Endothelial cell of umbilical vein (primary cell): ENCODE measurements around the gene TBCD. TPM values are rescaled to one million over a fixed set of nuclear protein-coding genes. Genes with fewer than 3 reads are reported as not detected.

Experiments
- BruUV-seq: library from RNA; stranded (reverse); fragments of 400-500 nt; replicated peaks from 2 replicates; lab custom pipeline; 2021; lab: Mats Ljungman, UMichigan
- CTCF ChIA-PET: fragments of 300-600, 350-600 bp; sonication (Branson Sonifier 250); formaldehyde crosslinking; loops from one replicate; lab custom pipeline; 2021; ENCODE audit warnings: antibody characterized with exemption, inconsistent platforms; lab: Charles Lee
- POLR2A ChIA-PET: fragments of 300-600, 350-600 bp; sonication (Branson Sonifier 250); formaldehyde crosslinking; loops from one replicate; lab custom pipeline; 2021; ENCODE audit warnings: antibody characterized with exemption, inconsistent platforms; lab: Charles Lee
- DNase-seq: peaks from one replicate; pipeline ENCODE4 v3.0.0-alpha.2; 2011; ENCODE audit warnings: low read depth, low spot score
- FAIRE-seq: peaks from 2 replicates; lab custom pipeline; 2011; peaks lifted over from hg19 to GRCh38; lab: Jason Lieb, UNC
- H2AFZ ChIP-seq: 2 replicates; pipeline ENCODE4 v1.6.0; 2012; ENCODE audit warnings: low read depth, low read length, control low read depth, inconsistent platforms
- H3K27ac ChIP-seq: 2 replicates; pipeline ENCODE4 v1.5.1; 2011; ENCODE audit warnings: low read depth, mild to moderate bottlenecking, control low read depth, low read length, moderate library complexity; ENCODE audit not compliant: insufficient read depth
- H3K27me3 ChIP-seq, 2 experiments: 2 replicates each; pipeline versions ENCODE4 v1.6.0 to v1.6.1; 2011; ENCODE audit warnings: low read length in 2 of 2, mixed read lengths in 1 of 2; ENCODE audit not compliant: control insufficient read depth in 2 of 2, insufficient read depth in 2 of 2
- H3K36me3 ChIP-seq, 2 experiments: 2 replicates in 1 of 2; 3 replicates in 1 of 2; pipeline ENCODE4 v1.5.1; 2011; ENCODE audit warnings: low read length in 2 of 2, mild to moderate bottlenecking in 1 of 2, moderate library complexity in 1 of 2; ENCODE audit not compliant: control insufficient read depth in 2 of 2, insufficient read depth in 2 of 2; ENCODE audit errors: extremely low read depth in 1 of 2
- H3K4me1 ChIP-seq: 3 replicates; pipeline ENCODE4 v1.5.1; 2011; ENCODE audit warnings: mild to moderate bottlenecking, low read length; ENCODE audit not compliant: control insufficient read depth, insufficient read depth; ENCODE audit errors: extremely low read depth
- H3K4me2 ChIP-seq: 2 replicates; pipeline ENCODE4 v1.6.1; 2011; ENCODE audit warnings: low read length, control low read depth, mixed read lengths; ENCODE audit not compliant: insufficient read depth
- H3K4me3 ChIP-seq, 3 experiments: fragments of 200-600 bp in 1 of 3; sonication (generic), shearing (Covaris generic) in 1 of 3; replicated peaks in 1 of 3; 2 replicates each; pipeline ENCODE4 v1.5.1; 2011 to 2016; ENCODE audit warnings: control low read depth in 3 of 3, low read length in 3 of 3, mild to moderate bottlenecking in 2 of 3, inconsistent platforms in 1 of 3, low read depth in 1 of 3, moderate library complexity in 1 of 3; ENCODE audit not compliant: insufficient read depth in 1 of 3
- H3K79me2 ChIP-seq: 2 replicates; pipeline ENCODE4 v1.6.0; 2012; ENCODE audit warnings: low read length, inconsistent platforms; ENCODE audit not compliant: control insufficient read depth, insufficient read depth
- H3K9ac ChIP-seq: replicated peaks from 2 replicates; pipeline ENCODE3; 2011; ENCODE audit warnings: low read length, control low read depth; ENCODE audit not compliant: insufficient read depth; ENCODE audit errors: extremely low read depth
- H3K9me1 ChIP-seq: replicated peaks from 3 replicates; pipeline ENCODE4 v1.6.0; 2011; ENCODE audit warnings: mild to moderate bottlenecking, low read length; ENCODE audit not compliant: control insufficient read depth, insufficient read depth; ENCODE audit errors: extremely low read depth
- H3K9me3 ChIP-seq: replicated peaks from 2 replicates; pipeline ENCODE4 v1.5.1; 2012; ENCODE audit warnings: low read length, inconsistent platforms; ENCODE audit not compliant: control insufficient read depth, insufficient read depth
- H4K20me1 ChIP-seq: replicated peaks from 2 replicates; pipeline ENCODE3; 2011; ENCODE audit warnings: mild to moderate bottlenecking, low read length; ENCODE audit not compliant: control insufficient read depth, insufficient read depth; ENCODE audit errors: extremely low read depth
- CTCF ChIP-seq, 2 donors: IDR thresholded peaks; 1 replicate in 1 of 2; 2 replicates in 1 of 2; pipeline ENCODE4 v1.5.1; 2011; ENCODE audit warnings: low read length in 2 of 2, mild to moderate bottlenecking in 2 of 2, moderate library complexity in 2 of 2, control low read depth in 1 of 2, inconsistent platforms in 1 of 2, low read depth in 1 of 2; ENCODE audit not compliant: insufficient read depth in 1 of 2; ENCODE audit errors: extremely low read depth in 1 of 2
- EZH2 ChIP-seq: IDR thresholded peaks from 2 replicates; pipeline ENCODE4 v1.6.1; 2012; ENCODE audit warnings: borderline replicate concordance, low read depth, mild to moderate bottlenecking, moderate library complexity, low read length, inconsistent platforms; ENCODE audit not compliant: severe bottlenecking
- FOS ChIP-seq: IDR thresholded peaks from 2 replicates; pipeline ENCODE4 v1.6.1; 2011; ENCODE audit warnings: mild to moderate bottlenecking, low read length, moderate library complexity, borderline replicate concordance; ENCODE audit not compliant: insufficient read depth
- GATA2 ChIP-seq: IDR thresholded peaks from 2 replicates; pipeline ENCODE4 v1.7.0; 2011; ENCODE audit warnings: low read depth, mild to moderate bottlenecking, moderate library complexity, mixed read lengths, low read length; ENCODE audit not compliant: insufficient read length, insufficient read depth
- JUN ChIP-seq: IDR thresholded peaks from 2 replicates; pipeline ENCODE4 v1.6.1; 2011; ENCODE audit warnings: borderline replicate concordance, low read depth; ENCODE audit not compliant: insufficient read length, insufficient read depth
- MAX ChIP-seq: IDR thresholded peaks from 2 replicates; pipeline ENCODE4 v1.6.1; 2011; ENCODE audit not compliant: insufficient read depth, insufficient read length
- MYC ChIP-seq: IDR thresholded peaks from one replicate; pipeline ENCODE4 v1.6.1; 2011; ENCODE audit warnings: mild to moderate bottlenecking, low read depth, low read length
- POLR2A ChIP-seq: IDR thresholded peaks from 2 replicates; pipeline ENCODE4 v1.6.1; 2012; ENCODE audit warnings: low read depth, mild to moderate bottlenecking, control low read depth, low read length
- POLR2AphosphoS5 ChIP-seq: IDR thresholded peaks from 2 replicates; pipeline ENCODE4 v1.6.1; 2012; ENCODE audit warnings: low read depth, mild to moderate bottlenecking, control low read depth, low read length, moderate library complexity; ENCODE audit not compliant: insufficient read depth
- dilution Hi-C: fragments of 300-500 bp; cut with MboI; formaldehyde crosslinking; loops from one replicate; pipeline ENCODE4 v1.15.0; 2019; ENCODE audit warnings: low sequenced_read_pairs; ENCODE audit not compliant: extremely low pct_ligation_motif_present
- intact Hi-C: fragments of 100-400 bp; cut with micrococcal nuclease; formaldehyde crosslinking; loops from one replicate; pipeline ENCODE4 v1.10.0; 2022
- polyA plus RNA-seq, 4 experiments: library from polyadenylated mRNA; depleted of rRNA in 3 of 4; stranded (reverse) in 3 of 4; unstranded in 1 of 4; fragments of >200 nt; gene quantifications; 2 replicates each; pipeline versions ENCODE4 v1.2.1 to v1.2.3, GENCODE V29; 2011 to 2012; ENCODE audit warnings: missing spikeins in 1 of 4
- total RNA-seq: library from RNA; stranded (reverse); gene quantifications from 2 replicates; pipeline ENCODE4 v1.2.3, GENCODE V29; 2021

The TBCD gene
- total and polyA plus RNA-seq, 2 donors (not counting 3 experiments of a cell fraction or from before 2014, with no cell fraction given) = 121 to 145 TPM

GRCh38 chr17:82780195-82780594, 28.3 kb downstream of the TBCD start:
- H4K20me1 ChIP-seq = no peaks in the 10 kb centered on the region
- H3K36me3 ChIP-seq = peaks cover 2 to 5% of the 10 kb centered on the region in 2 experiments
- no peak overlapping the region for H2AFZ ChIP-seq
- H3K79me2 ChIP-seq = no peaks in the 10 kb centered on the region
- no peak overlapping the region for H3K4me3 ChIP-seq
- H3K27me3 ChIP-seq = no peaks in the 10 kb centered on the region
- H3K27ac ChIP-seq = no peak overlapping the region
- no peaks in the 10 kb centered on the region for H3K9me1 ChIP-seq
- intact Hi-C loops (loop anchor here (5.0 kb wide), 1 partner anchor 182 kb away; no protein-coding TSS in a partner anchor), dilution Hi-C loops (no loop called here)
- H3K9ac ChIP-seq = no peak overlapping the region
- no peaks in the 10 kb centered on the region for H3K9me3 ChIP-seq
- FAIRE-seq (no peak), DNase-seq (no peak)
- no TSS peak for BruUV-seq
- POLR2A ChIA-PET = no interaction called here
- TF ChIP-seq CTCF (IDR thresholded peaks at IDR 0.05; ENCODE audit: extremely low read depth in 1 of 2, insufficient read depth in 1 of 2, low read depth in 1 of 2, low read length in 2 of 2) (no peak), FOS (no peak), MAX (no peak), MYC (no peak), GATA2 (no peak), JUN (no peak), POLR2A (no peak), EZH2 (no peak), POLR2AphosphoS5 (no peak)
- H3K4me1 ChIP-seq = peaks cover 2% of the 10 kb centered on the region
- CTCF ChIA-PET = interaction anchor here (0.6 to 4.3 kb wide), 7 partner anchors 8 to 183 kb away, joined by 3 to 176 read pairs (median 3); no protein-coding TSS in a partner anchor
- no peak overlapping the region for H3K4me2 ChIP-seq
